K562 (cell line): ENCODE measurements around the gene EIF4G1. TPM values are rescaled to one million over a fixed set of nuclear protein-coding genes. Genes with fewer than 3 reads are reported as not detected.

Source experiments
- CUX1 ChIP-seq: fragments of 200-800 bp; sonication (Bioruptor generic); IDR thresholded peaks from 2 replicates; pipeline ENCODE4 v1.6.1; 2016; ENCODE audit warnings: missing genetic modification characterization, missing compliant biosample characterization
- HES1 ChIP-seq: fragments of 450-650 bp; IDR thresholded peaks from 2 replicates; pipeline ENCODE4 v1.6.1; 2016; ENCODE audit warnings: low read depth, mild to moderate bottlenecking, moderate library complexity
- HIVEP1 ChIP-seq: fragments of 250-450 bp; sonication (Bioruptor Pico); IDR thresholded peaks from 2 replicates; pipeline ENCODE4 v1.4.0; 2020; ENCODE audit warnings: mild to moderate bottlenecking
- MECOM ChIP-seq: fragments of 250-450 bp; sonication (Bioruptor Pico); IDR thresholded peaks from 2 replicates; pipeline ENCODE4 v1.8.0; 2022; ENCODE audit warnings: inconsistent platforms
- NCOA6 ChIP-seq: fragments of 450-650 bp; IDR thresholded peaks from 2 replicates; pipeline ENCODE4 v1.6.1; 2017; ENCODE audit warnings: mild to moderate bottlenecking
- NR2C1 ChIP-seq, 2 experiments: fragments of 450-650 bp; IDR thresholded peaks; 2 replicates each; pipeline ENCODE4 v1.6.1; 2017; ENCODE audit warnings: mild to moderate bottlenecking in 2 of 2, antibody characterized with exemption in 1 of 2, inconsistent platforms in 1 of 2, missing compliant biosample characterization in 1 of 2, missing genetic modification characterization in 1 of 2
- RBM15 ChIP-seq: fragments of 200-400 bp; formaldehyde crosslinking; IDR thresholded peaks from 2 replicates; pipeline ENCODE4 v1.6.1; 2018; ENCODE audit warnings: mild to moderate bottlenecking, low read length, moderate library complexity; ENCODE audit not compliant: insufficient read depth
- SMARCA4 ChIP-seq: fragments of 450-650 bp; IDR thresholded peaks from 2 replicates; pipeline ENCODE4 v1.6.1; 2016
- TAF1 ChIP-seq: IDR thresholded peaks from 2 replicates; pipeline ENCODE4 v1.6.1; 2011; ENCODE audit warnings: mild to moderate bottlenecking, low read length, moderate library complexity; ENCODE audit not compliant: insufficient read depth, control insufficient read depth, severe bottlenecking; ENCODE audit errors: extremely low read depth
- THAP12 ChIP-seq: fragments of 250-450 bp; sonication (Bioruptor Pico); IDR thresholded peaks from 2 replicates; pipeline ENCODE4 v1.9.0; 2021; ENCODE audit warnings: mild to moderate bottlenecking, inconsistent platforms
- USF1 ChIP-seq: sonication (generic); formaldehyde crosslinking; IDR thresholded peaks from 2 replicates; pipeline ENCODE4 v1.9.0; 2022; ENCODE audit warnings: mild to moderate bottlenecking, missing genetic modification reagents
- YBX1 ChIP-seq: fragments of 450-650 bp; IDR thresholded peaks from 2 replicates; pipeline ENCODE4 v1.7.1; 2016; ENCODE audit warnings: mild to moderate bottlenecking
- ZNF212 ChIP-seq: fragments of 450-650 bp; formaldehyde crosslinking; IDR thresholded peaks from 2 replicates; pipeline ENCODE4 v1.4.0; 2020; ENCODE audit warnings: mild to moderate bottlenecking
- ZNF518B ChIP-seq: fragments of 250-450 bp; sonication (Bioruptor Pico); IDR thresholded peaks from 2 replicates; pipeline ENCODE4 v1.5.0; 2021; ENCODE audit warnings: mild to moderate bottlenecking, moderate library complexity
- ZNF696 ChIP-seq: fragments of 250-450 bp; sonication (Bioruptor Pico); conservative IDR thresholded peaks from 2 replicates; pipeline ENCODE4 v1.4.0; 2020; ENCODE audit warnings: mild to moderate bottlenecking, moderate library complexity
- polyA plus RNA-seq, 8 experiments: library from polyadenylated mRNA; depleted of rRNA in 4 of 8; stranded (reverse) in 5 of 8; unstranded in 3 of 8; fragments of >200 nt; fragmentation: Nextera tagmentation in 2 of 8; fragmentation: Illumina TruSeq in 1 of 8; extraction: Ambion mirVana in 2 of 8; extraction: Trizol in 1 of 8; gene quantifications; 2 replicates each; pipeline versions ENCODE4 v1.2.1 to v1.2.3, GENCODE V29; 2011 to 2014; ENCODE audit warnings: inconsistent platforms in 1 of 8, missing spikeins in 1 of 8
- total RNA-seq, 7 experiments: library from RNA; depleted of rRNA in 6 of 7; stranded (reverse); fragments of >200 nt in 6 of 7; fragmentation: Illumina TruSeq in 2 of 7; extraction: Trizol in 2 of 7; gene quantifications; 2 replicates each; pipeline versions ENCODE4 v1.2.1 to v1.2.3, GENCODE V29; 2011 to 2021; ENCODE audit warnings: low replicate concordance in 1 of 7

Gene EIF4G1
- total and polyA plus RNA-seq, 9 of the 15 experiments (the other 6 are each of a cell fraction or from before 2014, with no cell fraction given) = 4.6 to 505 (median 155) TPM

GRCh38 chr3:184314363-184314699 is at the start of gene EIF4G1 (continued):
- TF ChIP-seq HES1 (no peak), HIVEP1 (no peak), NR2C1 (IDR thresholded peaks at IDR 0.05) (no peak), NR2C1 (tag; IDR thresholded peaks at IDR 0.05) (no peak), SMARCA4 (no peak), TAF1 (peak; percentile 88), NCOA6 (no peak), USF1 (peak; percentile 97), CUX1 (CRISPR knock-in tag) (no peak), MECOM (no peak), ZNF518B (no peak), THAP12 (CRISPR knock-in tag) (no peak), ZNF212 (CRISPR knock-in tag) (no peak), ZNF696 (CRISPR knock-in tag) (no peak), RBM15 (no peak), YBX1 (no peak)
